Measurements from ENCODE around the gene SUMO2. TPM values are rescaled to one million over a fixed set of nuclear protein-coding genes. Genes with fewer than 3 reads are reported as not detected.

The SUMO2 gene
- total and polyA plus RNA-seq, 2 of the 13 experiments (the other 11 are each of a cell fraction or from before 2014, with no cell fraction given): 337 to 553 TPM

DNA sequence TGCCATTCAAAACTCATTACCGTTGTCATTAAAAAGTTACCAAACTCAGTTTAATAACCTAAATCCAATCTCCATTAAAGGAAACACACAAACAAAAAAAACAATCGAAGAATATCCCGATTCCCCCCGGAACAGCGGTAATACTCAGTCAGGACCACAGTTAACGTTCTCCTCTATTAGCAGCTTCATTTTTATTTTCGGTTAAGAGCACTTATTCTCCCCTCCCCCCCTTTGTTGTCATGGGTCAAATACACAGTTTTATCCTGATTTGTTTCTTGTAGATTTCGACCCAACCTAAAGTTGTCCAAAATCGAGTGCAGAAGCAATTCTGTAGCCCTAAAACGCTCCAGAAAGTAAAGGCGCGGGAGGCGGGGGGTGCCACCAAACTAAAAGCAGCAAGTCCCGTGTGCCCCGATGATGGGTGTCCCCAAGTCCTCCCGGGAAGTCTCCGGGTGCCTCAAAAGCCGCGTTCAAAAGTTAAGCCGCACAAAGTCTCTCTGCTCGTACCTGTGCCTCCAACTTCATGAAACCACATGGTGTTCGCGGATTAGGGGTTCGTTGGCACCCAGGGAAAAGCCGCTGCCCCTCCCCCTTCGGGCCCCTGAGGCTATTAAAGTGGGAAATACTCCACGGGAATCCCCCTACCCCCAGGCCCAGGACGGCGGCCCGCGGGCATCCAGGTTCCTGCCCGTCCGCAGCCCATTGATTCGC is 996 bp downstream of the SUMO2 start:
- intact Hi-C loops (cut with micrococcal nuclease; ENCODE audit: unreplicated experiment): no loop called here
- H2AFZ ChIP-seq (ENCODE audit: low read length): no peak overlapping the region
- H3K27me3 ChIP-seq (ENCODE audit: control insufficient read depth in 1 of 2, insufficient read depth in 2 of 2, low read length in 2 of 2): no peaks in the 10 kb centered on the region; a peak in 1 of 5 replicates
- in situ Hi-C loops (cut with HindIII; ENCODE audit: extremely low pct_ligation_motif_present, low pct_unique_long_range_greater_than_20kb): no loop called here
- POLR2A ChIA-PET: interaction anchor here (0.7 to 1.9 kb wide), 3 partner anchors 10 to 51 kb away, joined by 3 to 5 read pairs (median 3); partner anchors contain the start of gene NT5C
- H3K79me2 ChIP-seq (ENCODE audit: insufficient read depth, low read length): peaks cover 53% of the 10 kb centered on the region
- peak overlapping the region; percentile 94 for H3K4me2 ChIP-seq (ENCODE audit: low read depth, low read length)
- peaks cover 11 to 28% of the 10 kb centered on the region in 2 experiments for H3K36me3 ChIP-seq (replicated peaks in 1 of 2; ENCODE audit: control insufficient read depth in 1 of 2, insufficient read depth in 2 of 2, low read length in 2 of 2)
- FAIRE-seq (no peak), DNase-seq (ENCODE audit: low spot score) (no peak), ATAC-seq (peak; percentile 6; the same call in 1 of the 3 replicates)
- peak overlapping the region; percentile 92 to 98 (median 96) for H3K4me3 ChIP-seq (replicated peaks in 1 of 3; ENCODE audit: insufficient read depth in 1 of 3, low read depth in 2 of 3, low read length in 3 of 3)
- TSS peak; percentile 59 for BruUV-seq (replicated peaks)
- H3K9ac ChIP-seq (ENCODE audit: insufficient read depth, low read depth, low read length): peak overlapping the region; percentile 95
- H3K27ac ChIP-seq (ENCODE audit: extremely low read length, insufficient read depth, low read length): peak overlapping the region; percentile 96
- CTCF ChIA-PET (ENCODE audit: low intra/inter-chr PET ratio, low total read pairs): no interaction called here
- H4K20me1 ChIP-seq (ENCODE audit: insufficient read depth, low read length): peaks cover 15% of the 10 kb centered on the region
- peaks cover 40% of the 10 kb centered on the region for H3K4me1 ChIP-seq (ENCODE audit: insufficient read depth, low read length)
- no peaks in the 10 kb centered on the region for H3K9me3 ChIP-seq (ENCODE audit: low read length)
- under 1% methylated on average over 27 of the region's 34 CpGs for WGBS (ENCODE audit: low lambda C conversion rate)
- TF ChIP-seq, protein P1, sequence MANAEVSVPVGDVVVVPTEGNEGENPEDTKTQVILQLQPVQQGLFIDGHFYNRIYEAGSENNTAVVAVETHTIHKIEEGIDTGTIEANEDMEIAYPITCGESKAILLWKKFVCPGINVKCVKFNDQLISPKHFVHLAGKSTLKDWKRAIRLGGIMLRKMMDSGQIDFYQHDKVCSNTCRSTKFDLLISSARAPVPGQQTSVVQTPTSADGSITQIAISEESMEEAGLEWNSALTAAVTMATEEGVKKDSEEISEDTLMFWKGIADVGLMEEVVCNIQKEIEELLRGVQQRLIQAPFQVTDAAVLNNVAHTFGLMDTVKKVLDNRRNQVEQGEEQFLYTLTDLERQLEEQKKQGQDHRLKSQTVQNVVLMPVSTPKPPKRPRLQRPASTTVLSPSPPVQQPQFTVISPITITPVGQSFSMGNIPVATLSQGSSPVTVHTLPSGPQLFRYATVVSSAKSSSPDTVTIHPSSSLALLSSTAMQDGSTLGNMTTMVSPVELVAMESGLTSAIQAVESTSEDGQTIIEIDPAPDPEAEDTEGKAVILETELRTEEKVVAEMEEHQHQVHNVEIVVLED (CRISPR knock-in tag; IDR thresholded peaks at IDR 0.05; ENCODE audit: borderline replicate concordance): no peak
- TF ChIP-seq MIER3 (CRISPR knock-in tag; IDR thresholded peaks at IDR 0.05; ENCODE audit: borderline replicate concordance) (no peak), ZNF570 (CRISPR knock-in tag; IDR thresholded peaks at IDR 0.05; ENCODE audit: borderline replicate concordance) (0 out of 2 replicates have a peak, but pooled peaks have one; percentile 55), ZNF777 (CRISPR knock-in tag; IDR thresholded peaks at IDR 0.05) (no peak), RBAK (CRISPR knock-in tag; IDR thresholded peaks at IDR 0.05) (no peak), SP4 (CRISPR knock-in tag; IDR thresholded peaks at IDR 0.05) (no peak), SNAI1 (CRISPR knock-in tag; IDR thresholded peaks at IDR 0.05; ENCODE audit: borderline replicate concordance) (no peak; the same call in 1 of the 2 replicates), ZSCAN21 (CRISPR knock-in tag; IDR thresholded peaks at IDR 0.05; ENCODE audit: borderline replicate concordance) (no peak), ZBTB3 (CRISPR knock-in tag; IDR thresholded peaks at IDR 0.05; ENCODE audit: borderline replicate concordance, low read depth) (no peak), FOXC1 (CRISPR knock-in tag; IDR thresholded peaks at IDR 0.05; ENCODE audit: borderline replicate concordance) (no peak), MYC (CRISPR knock-in tag; IDR thresholded peaks at IDR 0.05; ENCODE audit: borderline replicate concordance) (no peak), TOPORS (CRISPR knock-in tag; IDR thresholded peaks at IDR 0.05) (0 out of 2 replicates have a peak, but pooled peaks have one; percentile 14), ZNF891 (CRISPR knock-in tag; IDR thresholded peaks at IDR 0.05) (no peak), MED1 (CRISPR knock-in tag; IDR thresholded peaks at IDR 0.05) (no peak), CBX5 (CRISPR knock-in tag; IDR thresholded peaks at IDR 0.05; ENCODE audit: borderline replicate concordance) (no peak), NCOR1 (IDR thresholded peaks at IDR 0.05; ENCODE audit: borderline replicate concordance, low read length) (no peak), ZNF83 (CRISPR knock-in tag; IDR thresholded peaks at IDR 0.05; ENCODE audit: borderline replicate concordance) (no peak), ZNF264 (CRISPR knock-in tag; IDR thresholded peaks at IDR 0.05) (no peak)
- TF ChIP-seq, protein P2, sequence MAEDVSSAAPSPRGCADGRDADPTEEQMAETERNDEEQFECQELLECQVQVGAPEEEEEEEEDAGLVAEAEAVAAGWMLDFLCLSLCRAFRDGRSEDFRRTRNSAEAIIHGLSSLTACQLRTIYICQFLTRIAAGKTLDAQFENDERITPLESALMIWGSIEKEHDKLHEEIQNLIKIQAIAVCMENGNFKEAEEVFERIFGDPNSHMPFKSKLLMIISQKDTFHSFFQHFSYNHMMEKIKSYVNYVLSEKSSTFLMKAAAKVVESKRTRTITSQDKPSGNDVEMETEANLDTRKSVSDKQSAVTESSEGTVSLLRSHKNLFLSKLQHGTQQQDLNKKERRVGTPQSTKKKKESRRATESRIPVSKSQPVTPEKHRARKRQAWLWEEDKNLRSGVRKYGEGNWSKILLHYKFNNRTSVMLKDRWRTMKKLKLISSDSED (CRISPR knock-in tag; IDR thresholded peaks at IDR 0.05): no peak
- TF ChIP-seq, protein P3, sequence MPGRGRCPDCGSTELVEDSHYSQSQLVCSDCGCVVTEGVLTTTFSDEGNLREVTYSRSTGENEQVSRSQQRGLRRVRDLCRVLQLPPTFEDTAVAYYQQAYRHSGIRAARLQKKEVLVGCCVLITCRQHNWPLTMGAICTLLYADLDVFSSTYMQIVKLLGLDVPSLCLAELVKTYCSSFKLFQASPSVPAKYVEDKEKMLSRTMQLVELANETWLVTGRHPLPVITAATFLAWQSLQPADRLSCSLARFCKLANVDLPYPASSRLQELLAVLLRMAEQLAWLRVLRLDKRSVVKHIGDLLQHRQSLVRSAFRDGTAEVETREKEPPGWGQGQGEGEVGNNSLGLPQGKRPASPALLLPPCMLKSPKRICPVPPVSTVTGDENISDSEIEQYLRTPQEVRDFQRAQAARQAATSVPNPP (CRISPR knock-in tag; IDR thresholded peaks at IDR 0.05): no peak

Data from HepG2 (cell line).